ENCODE measurements around the gene CSRP2.

The CSRP2 gene
- total RNA-seq = 0 to 0.42 reads per million in 2 donors

DNA sequence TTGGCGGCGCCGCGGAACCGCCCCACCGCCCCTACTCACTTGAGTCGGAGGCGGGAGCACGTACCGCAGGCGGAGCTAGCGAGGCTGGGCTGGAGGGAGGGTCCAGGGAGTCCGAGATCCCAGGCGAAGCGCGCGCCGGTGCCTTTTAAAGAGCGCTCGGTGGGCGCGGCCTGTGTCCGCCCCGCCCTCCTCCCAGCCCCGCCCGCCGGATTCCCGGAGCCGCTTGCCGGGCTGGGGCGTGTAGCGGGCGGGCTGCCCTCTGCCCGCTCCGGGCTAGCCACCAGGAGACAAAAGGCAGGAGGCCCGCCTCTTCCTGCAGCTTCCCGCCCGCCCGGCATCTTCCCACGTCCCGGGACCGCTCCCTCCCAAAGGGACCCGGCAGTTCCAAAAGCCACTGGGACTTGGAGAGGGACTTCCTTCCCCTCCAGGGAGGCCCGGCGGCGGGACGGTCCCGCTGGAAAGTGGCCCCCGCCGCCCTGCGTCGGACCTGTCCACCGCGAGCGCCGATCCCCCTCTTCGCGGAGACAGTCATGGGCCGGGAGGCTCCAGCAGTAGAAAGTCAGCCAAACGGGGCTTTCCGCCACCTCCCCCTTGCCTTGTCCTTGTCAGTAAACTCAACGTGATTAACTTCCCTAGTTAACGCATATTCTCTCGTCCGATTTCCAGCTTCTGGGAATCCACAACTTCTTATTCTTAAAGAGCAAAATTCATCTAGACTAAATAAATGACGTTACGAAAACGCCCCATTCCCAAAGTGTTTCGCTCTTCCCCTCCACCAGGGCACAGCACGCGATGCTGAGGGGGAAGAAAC is at the start of gene CSRP2:
CSRP2 (minus strand) TSS at position 121 of the 811 bp plus-strand sequence. CDS start 12,759 bp downstream, outside the sequence.
- DNase-seq = peak; percentile 26

DNA sequence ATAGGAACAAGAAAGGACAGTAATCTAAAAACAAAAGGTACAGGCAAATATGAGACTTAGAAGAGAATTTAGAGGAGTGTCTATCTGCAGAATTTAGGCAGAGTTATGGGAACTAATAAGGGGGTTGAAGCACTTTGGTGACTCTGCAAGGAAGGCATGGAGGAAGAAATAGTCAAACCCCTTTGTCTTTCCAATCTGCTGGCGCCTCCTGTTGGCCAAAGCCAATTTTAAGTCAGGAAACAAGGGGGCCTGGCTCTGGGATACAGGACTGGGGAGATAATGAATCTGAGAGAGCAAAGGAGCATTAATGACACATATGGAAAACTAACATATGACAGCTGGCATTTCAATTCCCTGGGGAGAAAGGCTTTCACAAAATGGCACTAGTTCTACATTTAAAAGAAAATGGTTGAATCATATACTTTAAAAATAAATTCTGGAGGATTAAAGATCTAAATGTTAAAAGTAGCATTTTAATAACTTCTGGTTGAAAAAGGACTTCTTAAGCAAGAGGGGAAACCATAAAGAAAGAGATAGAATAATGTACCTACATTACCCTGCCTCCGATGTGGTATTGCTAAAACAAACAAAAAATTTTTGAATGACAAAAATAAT is 48.5 kb upstream of the CSRP2 start:
- no peak for DNase-seq

GRCh38 chr12:76925135-76925534 is 46.3 kb upstream of the CSRP2 start:
- no peak for DNase-seq

GRCh38 chr12:76922866-76923265 is 44.0 kb upstream of the CSRP2 start:
- DNase-seq = no peak

- DNase-seq = no peak
These were observed 43.3 kb upstream of the CSRP2 start for GRCh38 chr12:76921891-76922664.

GRCh38 chr12:76921100-76921471 is 42.3 kb upstream of the CSRP2 start:
- DNase-seq = no peak

GRCh38 chr12:76920172-76921099 is 41.6 kb upstream of the CSRP2 start:
- no peak for DNase-seq

GRCh38 chr12:76919383-76920171 is 40.8 kb upstream of the CSRP2 start:
- DNase-seq = no peak

DNA sequence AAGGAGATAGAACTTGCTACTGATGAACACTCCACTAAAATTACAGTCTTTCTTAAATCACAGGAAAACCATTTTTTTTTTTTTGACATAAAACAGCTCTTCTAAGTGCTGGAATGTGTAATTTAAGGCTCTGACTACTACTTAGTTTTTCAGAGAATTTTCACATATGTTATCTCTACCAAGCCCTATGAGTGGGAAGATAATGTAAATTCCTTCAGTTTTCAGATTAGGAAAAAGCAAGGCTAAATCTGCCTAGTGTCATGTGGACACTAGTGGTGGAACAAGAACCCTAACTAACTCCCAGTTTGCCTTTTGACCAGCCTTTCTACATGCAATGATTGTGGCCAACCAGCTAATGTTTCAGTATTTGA is 37.3 kb upstream of the CSRP2 start:
- DNase-seq = no peak

DNA sequence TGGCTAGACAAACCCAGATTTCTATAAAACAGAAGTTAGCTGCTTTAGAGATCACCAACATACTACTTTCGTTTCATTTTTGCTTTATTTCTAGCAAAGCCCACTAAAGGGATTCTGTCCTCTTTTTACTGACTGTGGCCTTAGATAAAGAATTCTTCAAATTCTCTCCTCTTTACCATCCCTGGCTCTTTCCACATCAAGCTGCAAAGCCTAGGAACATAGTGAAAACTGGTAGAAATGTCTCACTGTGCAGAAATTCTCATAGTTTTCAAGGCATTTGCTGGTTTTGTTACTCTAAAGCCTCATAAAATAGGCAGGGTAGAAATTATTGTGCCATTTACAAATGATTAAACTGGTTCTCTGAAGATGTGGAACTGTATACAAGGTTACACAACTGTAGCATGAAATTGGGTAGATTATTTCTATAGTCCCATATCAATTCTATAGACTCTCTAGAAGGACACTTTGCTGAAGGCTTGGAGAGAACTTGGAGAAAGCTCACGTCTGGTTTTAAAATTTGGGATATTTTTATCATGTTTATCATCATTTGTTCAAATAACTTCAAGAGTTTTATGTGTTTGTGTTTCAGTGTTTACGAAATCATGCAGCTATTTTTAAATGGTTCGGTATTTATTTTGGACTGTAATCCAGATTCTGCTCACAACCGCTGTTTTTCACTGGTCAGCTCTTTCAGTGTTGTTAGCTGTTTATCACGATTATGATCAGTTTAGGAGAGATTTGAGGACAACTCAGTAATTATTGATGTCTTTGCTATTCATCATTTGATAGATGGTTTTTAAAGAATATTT is 36.7 kb upstream of the CSRP2 start:
- DNase-seq = no peak

- DNase-seq = no peak
These were observed 35.5 kb upstream of the CSRP2 start for GRCh38 chr12:76914102-76914859.

DNA sequence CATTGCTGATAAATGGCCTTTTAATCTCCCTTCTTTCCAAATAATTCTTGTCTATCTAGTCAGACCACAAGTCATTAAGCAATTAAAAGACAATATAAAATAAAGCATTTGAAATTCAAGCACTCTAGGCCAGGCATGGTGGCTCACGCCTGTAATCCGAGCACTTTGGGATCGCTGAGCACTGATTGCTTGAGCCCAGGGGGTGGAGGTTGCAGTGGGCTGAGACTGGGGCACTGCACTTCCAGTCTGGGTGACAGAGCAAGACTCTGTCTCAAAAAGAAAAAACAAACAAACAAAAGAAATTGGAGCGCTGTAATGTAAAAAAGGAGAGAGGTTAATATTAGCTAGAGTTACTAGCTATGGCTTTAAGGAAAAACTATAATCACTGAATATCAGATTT is 30.5 kb upstream of the CSRP2 start:
- DNase-seq = no peak

- no peak for DNase-seq
These were observed 29.6 kb upstream of the CSRP2 start for GRCh38 chr12:76908303-76909017.

DNA sequence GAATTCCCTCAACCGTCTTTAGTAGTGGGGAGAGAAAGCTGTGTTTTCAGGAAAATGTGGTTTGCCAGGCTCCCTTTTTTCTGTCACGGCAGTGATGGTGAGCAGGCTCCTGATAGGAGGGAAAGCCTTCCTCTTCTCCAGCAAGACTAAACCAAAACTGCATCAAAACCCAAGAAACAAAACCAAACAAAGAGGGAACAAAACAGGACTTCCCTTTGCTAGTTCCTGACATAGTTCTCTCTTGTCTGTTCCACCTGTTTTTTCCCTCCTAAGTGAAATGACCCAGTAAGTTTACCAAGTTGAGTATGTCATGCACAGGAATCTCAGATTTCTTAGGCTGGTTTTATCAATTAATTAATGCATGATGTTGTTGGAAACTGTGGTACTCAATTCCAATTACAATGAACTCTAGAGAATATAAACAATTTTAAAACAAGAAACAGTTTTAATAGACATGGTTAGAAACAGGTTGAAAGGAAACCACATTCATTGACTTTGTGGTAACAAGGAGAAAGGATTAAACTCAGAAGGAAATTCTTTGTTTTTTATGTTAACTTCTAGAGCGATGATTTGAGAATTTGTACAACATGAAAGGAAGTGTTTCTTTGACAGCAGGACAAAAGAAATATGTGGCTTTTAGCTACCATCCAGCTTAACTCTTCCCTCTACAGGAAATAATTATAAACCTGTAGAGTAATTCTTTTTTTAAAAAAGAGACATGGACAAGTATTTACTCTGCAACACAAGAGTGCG is 23.0 kb upstream of the CSRP2 start:
- DNase-seq = no peak

GRCh38 chr12:76899522-76899921 is 20.7 kb upstream of the CSRP2 start:
- DNase-seq = no peak

- DNase-seq = no peak
These were observed 19.6 kb upstream of the CSRP2 start for GRCh38 chr12:76898442-76898841.

DNA sequence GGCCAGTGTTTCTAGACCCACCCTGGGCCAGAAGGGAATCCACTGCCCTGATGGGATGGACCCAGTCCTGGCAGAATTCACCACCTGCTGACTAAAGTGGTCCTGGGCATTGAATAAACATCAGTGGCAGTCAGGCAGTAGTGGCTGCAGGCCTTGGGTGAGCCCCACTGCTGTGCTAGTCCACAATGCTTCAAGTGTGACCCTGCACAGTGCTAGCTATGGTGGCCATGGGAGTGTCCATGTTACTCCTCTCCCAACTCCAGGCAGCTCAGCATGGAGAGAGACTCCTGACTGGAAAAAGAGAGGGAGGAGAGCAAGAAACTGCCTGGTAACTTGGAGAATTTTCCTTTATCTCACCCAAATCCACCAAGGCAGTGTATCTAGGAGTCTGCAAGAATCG is 17.5 kb upstream of the CSRP2 start:
- DNase-seq = no peak

DNA sequence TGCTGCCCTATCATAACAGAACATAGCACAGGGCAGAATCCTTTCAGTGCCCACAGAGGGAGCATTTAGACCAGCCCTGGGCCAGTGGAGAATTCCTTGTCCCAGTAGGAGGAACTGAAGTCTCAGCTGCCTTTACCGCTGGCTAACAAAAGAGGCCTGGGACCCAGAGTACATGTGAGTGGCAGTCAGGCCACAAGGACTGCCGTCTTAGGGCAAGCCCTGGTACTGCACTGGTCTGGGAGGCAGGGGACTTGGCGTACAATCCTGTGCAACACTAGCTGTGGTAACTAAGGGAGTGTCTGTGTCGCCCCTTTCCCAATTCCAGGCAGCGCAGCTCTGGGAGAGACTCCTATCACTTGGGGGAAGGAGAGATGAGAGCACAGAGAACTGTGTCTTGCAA is 17.0 kb upstream of the CSRP2 start:
- DNase-seq = no peak

GRCh38 chr12:76891609-76892008 is 12.8 kb upstream of the CSRP2 start:
- DNase-seq = no peak

All from T-helper 9 cell (primary cell).